Subcutaneous abdominal adipose tissue (tissue), 5 donors: Measurements from ENCODE around the gene COL28A1.

Source experiments
- H3K27ac ChIP-seq: one replicate; pipeline ENCODE4 v1.7.0; 2013; ENCODE audit warnings: low read depth, mild to moderate bottlenecking, inconsistent platforms, low read length, moderate library complexity
- H3K27me3 ChIP-seq, 5 donors: one replicate each; pipeline ENCODE4 v1.7.0; 2013; ENCODE audit warnings: low read length in 5 of 5, inconsistent platforms in 1 of 5; ENCODE audit not compliant: control insufficient read depth in 5 of 5, insufficient read depth in 4 of 5
- H3K36me3 ChIP-seq, 5 donors: one replicate each; pipeline ENCODE4 v1.7.0; 2013; ENCODE audit warnings: low read length in 5 of 5; ENCODE audit not compliant: control insufficient read depth in 5 of 5, insufficient read depth in 5 of 5
- H3K4me1 ChIP-seq, 5 donors: one replicate each; pipeline ENCODE4 v1.7.0; 2013; ENCODE audit warnings: low read length in 5 of 5, mild to moderate bottlenecking in 3 of 5, moderate library complexity in 1 of 5; ENCODE audit not compliant: control insufficient read depth in 5 of 5, insufficient read depth in 5 of 5
- H3K4me3 ChIP-seq, 5 donors: one replicate each; pipeline ENCODE4 v1.7.0; 2013; ENCODE audit warnings: low read length in 5 of 5, low read depth in 1 of 5
- H3K9ac ChIP-seq, 5 donors: one replicate each; pipeline ENCODE4 v1.7.0; 2013; ENCODE audit warnings: low read length in 5 of 5, mild to moderate bottlenecking in 4 of 5, moderate library complexity in 3 of 5
- H3K9me3 ChIP-seq, 5 donors: one replicate each; pipeline ENCODE4 v1.7.0; 2013; ENCODE audit warnings: low read length in 5 of 5; ENCODE audit not compliant: control insufficient read depth in 5 of 5
- donor health status: healthy.
- donor health status: healthy.
- donor health status: healthy.
- donor health status: healthy.
- donor health status: healthy.

The COL28A1 gene

DNA sequence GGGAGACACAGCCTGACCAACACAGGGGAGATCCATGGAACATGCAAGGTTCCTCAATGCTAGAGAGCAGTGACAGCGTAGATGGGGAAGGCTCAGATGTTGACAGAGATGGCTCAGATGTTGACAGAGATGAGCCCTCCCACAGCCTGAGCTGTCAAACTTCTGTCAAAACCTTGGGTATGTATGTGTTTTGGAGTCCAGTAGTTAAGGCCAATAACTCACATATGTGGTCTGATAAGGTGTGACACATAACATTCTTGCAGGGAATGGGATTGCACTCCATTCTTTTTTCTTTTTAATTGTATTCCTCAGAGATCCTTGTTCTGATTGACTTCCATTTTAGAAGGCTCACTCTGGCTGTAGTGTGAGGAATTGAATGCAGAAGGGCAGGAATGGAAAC is 217.1 kb downstream of the COL28A1 start:
- Histone ChIP-seq H3K9ac (no peak overlapping the region), H3K27me3 (peaks cover 0 to 2% (median 0%) of the 10 kb centered on the region in 5 donors), H3K4me3 (no peak overlapping the region), H3K4me1 (no peaks in the 10 kb centered on the region), H3K27ac (no peak overlapping the region), H3K9me3 (no peaks in the 10 kb centered on the region), H3K36me3 (no peaks in the 10 kb centered on the region)

DNA sequence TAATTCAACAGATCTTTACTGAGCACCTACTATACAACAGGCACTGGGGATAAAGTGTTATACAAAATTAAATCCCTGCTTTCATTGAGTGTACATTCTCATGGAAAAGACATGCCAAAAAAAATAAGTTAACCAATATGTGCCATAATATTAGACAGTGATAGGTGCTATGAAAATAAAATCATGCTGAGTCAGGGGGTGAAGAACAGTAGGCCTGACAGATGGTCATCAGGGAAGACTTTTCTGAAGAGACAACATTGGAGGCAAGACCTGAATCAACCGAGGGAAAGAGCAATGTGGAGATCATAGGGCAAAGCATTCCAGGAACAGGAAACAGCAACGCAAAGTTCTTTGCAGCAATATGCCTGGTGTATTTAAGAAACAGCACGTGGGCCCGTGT is 217.8 kb downstream of the COL28A1 start:
- Histone ChIP-seq H3K27ac (no peak overlapping the region), H3K27me3 (peaks cover 0 to 2% (median 0%) of the 10 kb centered on the region in 5 donors), H3K9me3 (no peaks in the 10 kb centered on the region), H3K4me3 (no peak overlapping the region), H3K4me1 (no peaks in the 10 kb centered on the region), H3K36me3 (no peaks in the 10 kb centered on the region), H3K9ac (no peak overlapping the region)

DNA sequence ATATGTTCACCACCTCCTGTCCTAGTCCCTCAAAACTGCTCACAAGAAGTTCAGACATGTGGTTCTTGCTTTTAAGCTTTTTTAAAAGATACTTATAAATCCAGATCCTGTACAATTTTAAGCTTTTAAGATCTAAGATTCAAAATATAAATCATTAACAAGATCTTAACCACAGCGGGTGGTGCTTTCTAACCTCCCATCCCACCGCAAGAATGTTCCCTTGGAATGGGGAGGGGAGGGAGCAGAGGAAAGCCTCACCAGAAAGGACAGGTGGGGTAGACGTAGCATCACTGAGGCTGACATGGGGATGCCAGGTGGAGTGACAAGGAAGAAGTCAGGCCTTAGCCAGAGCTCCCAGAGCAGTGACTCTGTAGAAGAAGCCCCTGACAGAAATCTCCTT is 219.8 kb downstream of the COL28A1 start:
- no peak overlapping the region for H3K9ac ChIP-seq
- H3K4me3 ChIP-seq: no peak overlapping the region
- no peaks in the 10 kb centered on the region for H3K36me3 ChIP-seq
- H3K27me3 ChIP-seq: peaks cover 0 to 2% (median 0%) of the 10 kb centered on the region in 5 donors
- H3K4me1 ChIP-seq: no peaks in the 10 kb centered on the region
- H3K27ac ChIP-seq: no peak overlapping the region
- H3K9me3 ChIP-seq: no peaks in the 10 kb centered on the region

DNA sequence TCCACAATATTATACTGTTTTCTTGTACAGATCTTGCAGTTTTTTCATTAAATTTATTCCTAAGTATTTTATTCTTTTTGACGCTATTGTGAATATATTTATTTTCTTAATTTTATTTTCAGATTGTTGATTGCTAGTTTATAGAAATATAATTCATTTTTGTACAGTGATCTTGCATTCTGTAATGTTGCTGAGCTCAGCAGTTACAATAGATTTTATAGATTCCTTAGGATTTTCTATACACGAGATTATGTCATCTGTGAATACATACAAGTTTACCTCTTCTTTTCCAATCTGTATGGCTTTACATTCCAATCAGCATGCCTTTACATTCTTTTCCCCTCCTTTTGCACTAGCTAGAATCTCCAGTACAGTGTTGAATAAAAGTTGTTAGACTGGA is 223.3 kb downstream of the COL28A1 start:
- no peaks in the 10 kb centered on the region for H3K36me3 ChIP-seq
- peaks cover 0 to 2% (median 0%) of the 10 kb centered on the region in 5 donors for H3K27me3 ChIP-seq
- H3K9me3 ChIP-seq: no peaks in the 10 kb centered on the region
- no peak overlapping the region for H3K4me3 ChIP-seq
- no peaks in the 10 kb centered on the region for H3K4me1 ChIP-seq
- no peak overlapping the region for H3K9ac ChIP-seq
- no peak overlapping the region for H3K27ac ChIP-seq

DNA sequence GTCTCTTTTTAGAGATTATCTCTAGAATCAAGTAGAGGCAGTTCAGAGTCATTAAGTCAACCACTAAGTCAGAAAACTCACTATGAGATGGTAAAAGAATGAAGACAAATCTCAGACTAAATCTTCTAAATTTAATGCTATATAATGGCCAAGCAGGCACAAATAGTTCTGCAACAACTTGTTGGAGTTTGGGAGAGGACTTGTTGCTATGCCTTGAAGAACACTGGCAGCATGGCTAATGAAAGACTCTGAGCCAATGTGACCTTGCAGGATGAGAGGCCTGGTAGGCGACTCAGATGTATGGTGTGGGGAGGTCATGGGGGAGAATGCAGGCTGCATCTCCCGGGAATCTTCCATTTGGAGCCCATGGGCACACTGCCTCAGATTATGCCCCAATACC is 224.7 kb downstream of the COL28A1 start:
- peaks cover 0 to 2% (median 0%) of the 10 kb centered on the region in 5 donors for H3K27me3 ChIP-seq
- no peaks in the 10 kb centered on the region for H3K4me1 ChIP-seq

DNA sequence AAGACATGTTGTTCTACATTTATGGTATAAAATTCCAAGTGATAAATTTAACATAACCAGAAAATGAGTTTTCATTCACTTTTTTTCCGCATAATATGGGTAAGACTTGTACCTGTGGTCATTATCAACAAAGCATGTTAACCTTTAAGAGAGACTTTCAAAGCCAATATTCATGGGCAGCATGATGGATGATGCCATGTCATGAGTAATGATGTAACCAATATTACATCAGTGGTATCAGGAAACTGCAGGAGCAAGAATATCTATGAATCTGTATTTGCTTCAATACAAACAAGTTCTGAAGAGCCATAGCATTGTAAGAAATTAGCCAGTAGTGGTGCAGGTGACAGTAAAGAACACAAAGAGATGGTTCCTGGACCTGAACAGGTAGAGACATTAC is 226.5 kb downstream of the COL28A1 start:
- H3K9ac ChIP-seq: no peak overlapping the region
- no peaks in the 10 kb centered on the region for H3K27me3 ChIP-seq
- H3K27ac ChIP-seq: no peak overlapping the region
- no peaks in the 10 kb centered on the region for H3K9me3 ChIP-seq
- no peaks in the 10 kb centered on the region for H3K36me3 ChIP-seq
- H3K4me3 ChIP-seq: no peak overlapping the region
- no peaks in the 10 kb centered on the region for H3K4me1 ChIP-seq

More for the DNA sequence above, 224.7 kb downstream of the COL28A1 start:
- Histone ChIP-seq H3K9me3 (no peaks in the 10 kb centered on the region), H3K4me3 (no peak overlapping the region), H3K36me3 (no peaks in the 10 kb centered on the region), H3K27ac (no peak overlapping the region), H3K9ac (no peak overlapping the region)
